HEK293 (cell line): ENCODE results near the gene CYP27C1.
"Not testable (repeated sequence)": the region's sequence is repeated elsewhere in the genome, so short reads cannot be mapped to it uniquely, and the experiment has no call there.

Experiments
- CTCF ChIA-PET: fragments of 350-600 bp; formaldehyde crosslinking; extraction: SDS; loops from one replicate; lab custom pipeline; 2021; ENCODE audit warnings: antibody characterized with exemption; lab: Yijun Ruan, JAX
- POLR2A ChIA-PET: fragments of 300-600 bp; formaldehyde crosslinking; extraction: SDS; loops from one replicate; lab custom pipeline; 2020; ENCODE audit warnings: antibody characterized with exemption, inconsistent platforms; lab: Yijun Ruan, JAX
- H3K27ac ChIP-seq: fragments of 200-500 bp; sonication (Bioruptor generic); 2 replicates; pipeline ENCODE4 v1.5.1; 2014; ENCODE audit warnings: low read depth, low read length, control low read depth, inconsistent platforms; ENCODE audit errors: extremely low read depth
- H3K36me3 ChIP-seq, 2 experiments: fragments of 200-500 bp in 1 of 2; sonication (Bioruptor generic) in 1 of 2; 1 replicate in 1 of 2; 2 replicates in 1 of 2; pipeline ENCODE4 v1.5.1; 2014 to 2017; ENCODE audit warnings: inconsistent platforms in 2 of 2, low read length in 2 of 2; ENCODE audit not compliant: control insufficient read depth in 2 of 2, insufficient read depth in 1 of 2
- H3K4me1 ChIP-seq: fragments of 200-500 bp; sonication (Bioruptor generic); 2 replicates; pipeline ENCODE4 v1.5.1; 2014; ENCODE audit warnings: mild to moderate bottlenecking, low read length, inconsistent platforms; ENCODE audit not compliant: control insufficient read depth, insufficient read depth
- H3K4me3 ChIP-seq: 2 replicates; pipeline ENCODE4 v1.5.1; 2011; ENCODE audit warnings: low read depth, mild to moderate bottlenecking, control low read depth, low read length, moderate library complexity
- H3K9me3 ChIP-seq: fragments of 200-500 bp; sonication (Bioruptor generic); 2 replicates; pipeline ENCODE4 v1.5.1; 2014; ENCODE audit warnings: low read depth, low read length, inconsistent platforms; ENCODE audit not compliant: control insufficient read depth, insufficient read depth
- EGR2 ChIP-seq: fragments of 450-650 bp; formaldehyde crosslinking; IDR thresholded peaks from 2 replicates; pipeline ENCODE4 v1.5.1; 2016; ENCODE audit warnings: low read depth, missing biosample characterization, missing genetic modification characterization
- OSR2 ChIP-seq: fragments of 450-650 bp; formaldehyde crosslinking; IDR thresholded peaks from 2 replicates; pipeline ENCODE4 v1.5.1; 2016; ENCODE audit warnings: missing biosample characterization, missing genetic modification characterization
- RBAK ChIP-seq: fragments of 450-650 bp; formaldehyde crosslinking; IDR thresholded peaks from 2 replicates; pipeline ENCODE4 v1.5.1; 2016; ENCODE audit warnings: missing biosample characterization, missing genetic modification characterization
- SETDB1 ChIP-seq: IDR thresholded peaks from one replicate; pipeline ENCODE4 v1.6.1; 2017; ENCODE audit warnings: mild to moderate bottlenecking, low read length, moderate library complexity, mixed read lengths; ENCODE audit not compliant: insufficient read length
- ZFHX2 ChIP-seq: fragments of 450-650 bp; formaldehyde crosslinking; conservative IDR thresholded peaks from 2 replicates; pipeline ENCODE4 v1.5.1; 2016; ENCODE audit warnings: missing biosample characterization, missing genetic modification characterization
- ZNF121 ChIP-seq: fragments of 450-650 bp; formaldehyde crosslinking; IDR thresholded peaks from 2 replicates; pipeline ENCODE4 v1.5.1; 2016; ENCODE audit warnings: missing biosample characterization, missing genetic modification characterization
- ZNF354C ChIP-seq: fragments of 450-650 bp; formaldehyde crosslinking; IDR thresholded peaks from 2 replicates; pipeline ENCODE4 v1.5.1; 2016; ENCODE audit warnings: missing biosample characterization, missing genetic modification characterization, low read depth, borderline replicate concordance
- ZNF473 ChIP-seq: fragments of 450-650 bp; formaldehyde crosslinking; IDR thresholded peaks from 2 replicates; pipeline ENCODE4 v1.5.1; 2017; ENCODE audit warnings: missing biosample characterization, missing genetic modification characterization
- ZNF670 ChIP-seq: fragments of 450-650 bp; formaldehyde crosslinking; IDR thresholded peaks from 2 replicates; pipeline ENCODE4 v1.5.1; 2016; ENCODE audit warnings: missing biosample characterization, missing genetic modification characterization, low read depth
- ZNF701 ChIP-seq: fragments of 450-650 bp; formaldehyde crosslinking; IDR thresholded peaks from 2 replicates; pipeline ENCODE4 v1.5.1; 2016; ENCODE audit warnings: missing biosample characterization, missing genetic modification characterization
- ZNF707 ChIP-seq: fragments of 450-650 bp; formaldehyde crosslinking; IDR thresholded peaks from 2 replicates; pipeline ENCODE4 v1.5.1; 2016; ENCODE audit warnings: missing biosample characterization, missing genetic modification characterization
- ZNF785 ChIP-seq: fragments of 450-650 bp; formaldehyde crosslinking; IDR thresholded peaks from 2 replicates; pipeline ENCODE4 v1.5.1; 2016; ENCODE audit warnings: missing biosample characterization, missing genetic modification characterization
- ZSCAN16 ChIP-seq: fragments of 450-650 bp; formaldehyde crosslinking; IDR thresholded peaks from 2 replicates; pipeline ENCODE4 v1.5.1; 2016; ENCODE audit warnings: missing biosample characterization, missing genetic modification characterization
- ZSCAN23 ChIP-seq: fragments of 450-650 bp; formaldehyde crosslinking; IDR thresholded peaks from 2 replicates; pipeline ENCODE4 v1.5.1; 2016; ENCODE audit warnings: missing biosample characterization, missing genetic modification characterization
- TF ChIP-seq, protein P1 (sequence below): fragments of 450-650 bp; formaldehyde crosslinking; IDR thresholded peaks from 2 replicates; pipeline ENCODE4 v1.5.1; 2016; ENCODE audit warnings: missing biosample characterization, missing genetic modification characterization
- TF ChIP-seq, protein P2 (sequence below): fragments of 450-650 bp; formaldehyde crosslinking; IDR thresholded peaks from 2 replicates; pipeline ENCODE4 v1.5.1; 2016; ENCODE audit warnings: missing biosample characterization, missing genetic modification characterization

CYP27C1 gene

DNA sequence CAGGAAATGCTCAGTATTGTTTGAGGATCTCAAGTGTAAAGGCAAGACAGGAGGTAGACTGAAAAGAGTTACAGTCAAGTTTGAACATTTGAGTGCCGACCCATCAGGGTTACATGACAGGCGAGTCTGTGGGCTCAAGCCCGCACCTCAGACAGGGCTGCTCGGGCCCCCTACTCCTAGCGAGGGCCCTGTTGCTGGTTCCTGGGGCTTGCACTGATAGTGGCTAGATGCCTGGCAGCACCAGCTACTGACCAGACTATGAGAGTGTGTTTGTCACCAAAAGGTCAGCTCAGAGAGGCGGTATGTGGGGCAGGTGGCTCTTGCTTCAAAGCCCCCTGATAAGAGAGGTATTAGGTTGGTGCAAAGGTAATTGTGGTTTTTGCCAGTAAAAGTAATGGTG lies 35.6 kb upstream of the CYP27C1 start (continued):
- TF ChIP-seq ZNF121 (tag by site-specific recombination) (no peak), ZNF785 (tag by site-specific recombination) (no peak), ZNF473 (no peak)

DNA sequence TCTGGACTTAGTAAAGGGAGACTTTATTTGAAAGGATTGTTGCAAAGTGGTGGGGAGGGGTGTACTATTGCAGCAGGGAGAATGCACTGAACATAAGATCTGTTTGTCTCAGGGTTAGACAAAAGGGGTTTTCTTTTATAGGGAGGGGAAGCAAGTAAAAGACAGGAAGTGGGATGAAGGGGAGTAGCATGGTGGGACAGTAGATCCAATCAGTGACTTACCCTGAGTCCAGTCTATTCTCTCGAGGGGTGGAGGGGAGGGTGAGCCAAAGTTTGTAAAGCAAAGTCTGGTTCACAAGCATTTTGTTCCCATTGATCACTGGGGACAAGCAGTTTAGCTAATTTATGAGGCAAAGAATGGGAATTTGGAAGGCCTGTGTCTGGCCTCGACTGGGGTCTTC lies 35.0 kb upstream of the CYP27C1 start:
- POLR2A ChIA-PET = no interaction called here
- Histone ChIP-seq H3K36me3 (peaks cover 21 to 43% of the 10 kb centered on the region in 2 experiments), H3K4me3 (no peak overlapping the region), H3K9me3 (no peaks in the 10 kb centered on the region), H3K27ac (no peak overlapping the region), H3K4me1 (no peaks in the 10 kb centered on the region)
- no peak for TF ChIP-seq ZNF354C (tag by site-specific recombination)
- TF ChIP-seq ZSCAN23 = no peak
- no peak for TF ChIP-seq ZNF707 (tag by site-specific recombination)
- no peak for TF ChIP-seq RBAK (tag by site-specific recombination)
- no peak for TF ChIP-seq ZSCAN16 (tag by site-specific recombination)
- no peak for TF ChIP-seq SETDB1
- no peak for TF ChIP-seq OSR2 (tag by site-specific recombination)
- TF ChIP-seq, protein P1, sequence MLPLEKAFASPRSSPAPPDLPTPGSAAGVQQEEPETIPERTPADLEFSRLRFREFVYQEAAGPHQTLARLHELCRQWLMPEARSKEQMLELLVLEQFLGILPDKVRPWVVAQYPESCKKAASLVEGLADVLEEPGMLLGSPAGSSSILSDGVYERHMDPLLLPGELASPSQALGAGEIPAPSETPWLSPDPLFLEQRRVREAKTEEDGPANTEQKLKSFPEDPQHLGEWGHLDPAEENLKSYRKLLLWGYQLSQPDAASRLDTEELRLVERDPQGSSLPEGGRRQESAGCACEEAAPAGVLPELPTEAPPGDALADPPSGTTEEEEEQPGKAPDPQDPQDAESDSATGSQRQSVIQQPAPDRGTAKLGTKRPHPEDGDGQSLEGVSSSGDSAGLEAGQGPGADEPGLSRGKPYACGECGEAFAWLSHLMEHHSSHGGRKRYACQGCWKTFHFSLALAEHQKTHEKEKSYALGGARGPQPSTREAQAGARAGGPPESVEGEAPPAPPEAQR = no peak
- no peak for TF ChIP-seq ZNF670 (tag by site-specific recombination)
- CTCF ChIA-PET = interaction anchor here (1.2 kb wide), 1 partner anchor 58 kb away, joined by 3 read pairs; no protein-coding TSS in a partner anchor

DNA sequence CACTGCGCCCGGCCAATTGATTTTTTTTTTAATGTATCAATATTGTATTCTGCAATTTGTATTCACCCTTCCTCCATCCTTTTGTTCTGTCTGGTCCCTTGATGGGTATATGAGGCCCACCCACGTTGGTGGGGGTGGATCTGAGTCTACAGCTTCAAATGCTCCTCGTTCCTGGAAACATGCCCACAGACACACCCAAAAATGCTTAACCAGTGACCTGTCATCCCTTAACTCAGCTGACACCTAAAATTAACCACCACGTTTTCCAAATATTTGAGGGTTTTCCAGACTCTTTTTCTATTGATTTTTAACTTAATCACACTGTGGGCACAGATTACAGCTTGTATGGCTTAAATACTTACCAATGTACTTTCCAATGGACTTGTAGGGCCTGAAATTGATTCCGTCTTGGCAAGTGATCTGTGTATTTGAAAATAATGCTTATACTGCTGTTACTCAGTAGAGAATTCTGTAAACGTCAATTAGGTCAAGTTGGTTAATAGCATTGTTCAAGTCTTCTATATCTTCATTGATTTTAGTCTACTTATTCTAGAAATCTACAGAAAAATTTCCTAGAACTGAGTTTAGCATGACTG lies 34.4 kb upstream of the CYP27C1 start:
- Histone ChIP-seq H3K4me3 (no peak overlapping the region), H3K9me3 (no peaks in the 10 kb centered on the region), H3K27ac (no peak overlapping the region), H3K36me3 (peaks cover 21 to 37% of the 10 kb centered on the region in 2 experiments), H3K4me1 (no peaks in the 10 kb centered on the region)
- TF ChIP-seq EGR2 (tag by site-specific recombination) (0 out of 2 replicates have a peak, but pooled peaks have one; percentile 33), ZFHX2 (tag by site-specific recombination) (peak; percentile 59), ZNF701 (tag by site-specific recombination) (no peak)
- TF ChIP-seq, protein P2, sequence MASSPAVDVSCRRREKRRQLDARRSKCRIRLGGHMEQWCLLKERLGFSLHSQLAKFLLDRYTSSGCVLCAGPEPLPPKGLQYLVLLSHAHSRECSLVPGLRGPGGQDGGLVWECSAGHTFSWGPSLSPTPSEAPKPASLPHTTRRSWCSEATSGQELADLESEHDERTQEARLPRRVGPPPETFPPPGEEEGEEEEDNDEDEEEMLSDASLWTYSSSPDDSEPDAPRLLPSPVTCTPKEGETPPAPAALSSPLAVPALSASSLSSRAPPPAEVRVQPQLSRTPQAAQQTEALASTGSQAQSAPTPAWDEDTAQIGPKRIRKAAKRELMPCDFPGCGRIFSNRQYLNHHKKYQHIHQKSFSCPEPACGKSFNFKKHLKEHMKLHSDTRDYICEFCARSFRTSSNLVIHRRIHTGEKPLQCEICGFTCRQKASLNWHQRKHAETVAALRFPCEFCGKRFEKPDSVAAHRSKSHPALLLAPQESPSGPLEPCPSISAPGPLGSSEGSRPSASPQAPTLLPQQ (tag by site-specific recombination) = no peak
- ChIA-PET POLR2A (no interaction called here), CTCF (interaction anchor here (1.1 kb wide), 1 partner anchor 57 kb away, joined by 4 read pairs; no protein-coding TSS in a partner anchor)

DNA sequence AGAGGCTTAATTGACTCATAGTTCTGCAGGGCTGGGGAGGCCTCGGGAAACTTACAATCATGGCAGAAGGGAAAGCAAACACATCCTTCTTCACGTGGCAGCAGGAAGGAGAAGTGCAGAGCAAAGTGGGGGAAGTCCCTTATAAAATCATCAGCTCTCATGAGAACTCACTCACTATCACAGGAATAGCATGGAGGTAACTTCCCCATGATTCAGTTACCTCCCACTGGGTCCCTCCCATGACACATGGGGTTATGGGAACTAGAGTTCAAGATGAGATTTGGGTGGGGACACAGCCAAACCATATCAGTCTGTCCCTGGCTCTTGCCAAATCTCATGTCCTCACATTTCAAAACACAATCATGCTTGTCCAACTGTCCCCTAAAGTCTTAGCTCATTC lies 21.1 kb upstream of the CYP27C1 start:
- H3K36me3 ChIP-seq, POLR2A ChIA-PET, H3K4me3 ChIP-seq, H3K9me3 ChIP-seq, H3K27ac ChIP-seq, H3K4me1 ChIP-seq: not testable (repeated sequence)
- CTCF ChIA-PET = interaction anchor here (0.6 kb wide), 1 partner anchor 1824 kb away, joined by 3 read pairs; no protein-coding TSS in a partner anchor
